GM10248 (cell line): Measurements from ENCODE around the gene TRIM36.

Experiments used
- CTCF ChIA-PET: fragments of 300-600 bp; sonication (Branson Sonifier 250); formaldehyde crosslinking; extraction: SDS; loops from one replicate; lab custom pipeline; 2021; ENCODE audit warnings: antibody characterized with exemption; lab: Yijun Ruan, JAX
- POLR2A ChIA-PET: fragments of 350-650 bp; sonication (Branson Sonifier 250); formaldehyde crosslinking; extraction: SDS; loops from one replicate; lab custom pipeline; 2020; ENCODE audit warnings: antibody characterized with exemption; lab: Yijun Ruan, JAX
- DNase-seq: peaks from one replicate; pipeline ENCODE4 v3.0.0; 2012; ENCODE audit errors: extremely low spot score
- TF ChIP-seq, protein P1 (sequence below): IDR thresholded peaks from 2 replicates; pipeline ENCODE4 v1.5.1; 2012; ENCODE audit warnings: mild to moderate bottlenecking, low read depth; ENCODE audit errors: extremely low read depth, missing control alignments, control extremely low read depth

Gene TRIM36

GRCh38 chr5:115193295-115193694, 23.6 kb upstream of the TRIM36 start:
- TF ChIP-seq, protein P1, sequence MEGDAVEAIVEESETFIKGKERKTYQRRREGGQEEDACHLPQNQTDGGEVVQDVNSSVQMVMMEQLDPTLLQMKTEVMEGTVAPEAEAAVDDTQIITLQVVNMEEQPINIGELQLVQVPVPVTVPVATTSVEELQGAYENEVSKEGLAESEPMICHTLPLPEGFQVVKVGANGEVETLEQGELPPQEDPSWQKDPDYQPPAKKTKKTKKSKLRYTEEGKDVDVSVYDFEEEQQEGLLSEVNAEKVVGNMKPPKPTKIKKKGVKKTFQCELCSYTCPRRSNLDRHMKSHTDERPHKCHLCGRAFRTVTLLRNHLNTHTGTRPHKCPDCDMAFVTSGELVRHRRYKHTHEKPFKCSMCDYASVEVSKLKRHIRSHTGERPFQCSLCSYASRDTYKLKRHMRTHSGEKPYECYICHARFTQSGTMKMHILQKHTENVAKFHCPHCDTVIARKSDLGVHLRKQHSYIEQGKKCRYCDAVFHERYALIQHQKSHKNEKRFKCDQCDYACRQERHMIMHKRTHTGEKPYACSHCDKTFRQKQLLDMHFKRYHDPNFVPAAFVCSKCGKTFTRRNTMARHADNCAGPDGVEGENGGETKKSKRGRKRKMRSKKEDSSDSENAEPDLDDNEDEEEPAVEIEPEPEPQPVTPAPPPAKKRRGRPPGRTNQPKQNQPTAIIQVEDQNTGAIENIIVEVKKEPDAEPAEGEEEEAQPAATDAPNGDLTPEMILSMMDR, result no peak
- CTCF ChIA-PET, result no interaction called here
- POLR2A ChIA-PET, result no interaction called here
- no peak for DNase-seq

- CTCF ChIA-PET, result no interaction called here
Measured at GRCh38 chr5:115192098-115192497, 22.4 kb upstream of the TRIM36 start.

GRCh38 chr5:115191474-115192031, 21.8 kb upstream of the TRIM36 start:
- CTCF ChIA-PET, result no interaction called here
- TF ChIP-seq, protein P1, result no peak
- POLR2A ChIA-PET, result no interaction called here
- no peak for DNase-seq

More at GRCh38 chr5:115192098-115192497, 22.4 kb upstream of the TRIM36 start:
- POLR2A ChIA-PET, result no interaction called here
- TF ChIP-seq, protein P1, result no peak
- no peak for DNase-seq

DNA sequence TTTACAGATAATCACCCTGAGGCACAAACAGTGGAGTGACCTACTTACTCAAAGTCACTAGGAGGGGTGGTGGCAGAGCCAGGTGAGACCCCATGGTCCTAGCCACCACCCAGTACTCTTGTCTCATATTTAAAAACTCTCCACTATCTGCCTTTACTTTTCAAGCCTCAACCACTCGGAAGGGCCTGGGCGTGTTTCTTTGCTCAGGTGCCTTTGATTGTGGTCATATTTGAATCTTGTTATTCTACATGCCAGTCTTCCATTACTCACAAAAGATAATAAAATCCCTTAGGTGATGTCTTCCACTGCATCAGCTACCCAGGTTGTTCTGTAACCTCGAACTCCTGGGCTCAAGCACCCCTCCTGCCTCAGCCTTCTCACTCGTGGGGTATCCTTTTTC, 20.7 kb upstream of the TRIM36 start:
- POLR2A ChIA-PET, result no interaction called here
- TF ChIP-seq, protein P1, result no peak
- CTCF ChIA-PET, result interaction anchor here (0.9 to 1.8 kb wide), 2 partner anchors 9 to 16 kb away, joined by 3 to 4 read pairs; no protein-coding TSS in a partner anchor
- no peak for DNase-seq

DNA sequence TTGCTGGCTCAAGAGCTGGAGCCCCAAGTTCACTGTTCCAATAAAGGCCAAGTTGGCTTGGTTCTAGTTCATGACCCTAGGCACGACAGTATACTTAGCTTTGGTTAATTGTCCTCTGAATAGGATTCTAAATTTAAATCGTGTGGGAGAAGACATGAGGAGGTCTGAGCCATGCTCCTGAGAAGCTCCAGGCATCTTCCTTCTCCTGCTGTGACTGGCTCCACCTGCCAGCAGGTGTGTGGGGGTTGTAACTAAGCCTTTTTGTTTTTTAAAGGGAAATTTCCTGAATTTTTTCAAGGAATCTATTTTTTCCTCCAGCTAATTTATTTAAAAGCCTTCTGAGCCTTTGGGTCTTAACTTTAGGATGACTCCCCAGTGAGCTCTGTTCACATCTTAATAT, 20.2 kb upstream of the TRIM36 start:
- POLR2A ChIA-PET, result no interaction called here
- no peak for DNase-seq
- TF ChIP-seq, protein P1, result no peak
- CTCF ChIA-PET, result interaction anchor here (0.9 to 1.8 kb wide), 5 partner anchors 8 to 72 kb away, joined by 3 to 4 read pairs (median 3); no protein-coding TSS in a partner anchor

- ChIA-PET CTCF (interaction anchor here (1.2 to 1.3 kb wide), 2 partner anchors 16 to 388 kb away, joined by 3 read pairs; no protein-coding TSS in a partner anchor), POLR2A (no interaction called here)
- DNase-seq, result no peak
- TF ChIP-seq, protein P1, result no peak
Measured at GRCh38 chr5:115186794-115187193, 17.1 kb upstream of the TRIM36 start.
